ENCODE measurements around the gene BCAS3.

DNA sequence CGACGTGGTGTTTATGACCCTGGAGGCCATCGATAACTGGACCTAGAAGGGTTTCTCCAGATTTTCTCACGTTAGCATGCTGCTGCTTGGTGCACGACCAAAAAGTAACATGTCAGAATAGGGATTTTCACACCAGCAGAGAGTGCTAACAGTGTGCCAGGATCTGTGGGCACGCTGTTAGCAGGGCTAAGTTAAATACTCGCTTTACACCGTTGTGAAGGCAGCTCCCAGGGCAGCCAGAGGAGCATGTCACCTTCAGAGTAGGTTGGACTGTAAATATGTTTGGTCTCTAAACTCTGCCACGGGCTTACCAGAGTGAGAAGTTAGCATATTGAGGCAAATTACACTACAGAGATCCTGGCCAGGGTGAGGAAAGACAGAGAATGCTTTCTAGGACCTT lies 608.8 kb downstream of the BCAS3 start:
- TF ChIP-seq, protein P1, sequence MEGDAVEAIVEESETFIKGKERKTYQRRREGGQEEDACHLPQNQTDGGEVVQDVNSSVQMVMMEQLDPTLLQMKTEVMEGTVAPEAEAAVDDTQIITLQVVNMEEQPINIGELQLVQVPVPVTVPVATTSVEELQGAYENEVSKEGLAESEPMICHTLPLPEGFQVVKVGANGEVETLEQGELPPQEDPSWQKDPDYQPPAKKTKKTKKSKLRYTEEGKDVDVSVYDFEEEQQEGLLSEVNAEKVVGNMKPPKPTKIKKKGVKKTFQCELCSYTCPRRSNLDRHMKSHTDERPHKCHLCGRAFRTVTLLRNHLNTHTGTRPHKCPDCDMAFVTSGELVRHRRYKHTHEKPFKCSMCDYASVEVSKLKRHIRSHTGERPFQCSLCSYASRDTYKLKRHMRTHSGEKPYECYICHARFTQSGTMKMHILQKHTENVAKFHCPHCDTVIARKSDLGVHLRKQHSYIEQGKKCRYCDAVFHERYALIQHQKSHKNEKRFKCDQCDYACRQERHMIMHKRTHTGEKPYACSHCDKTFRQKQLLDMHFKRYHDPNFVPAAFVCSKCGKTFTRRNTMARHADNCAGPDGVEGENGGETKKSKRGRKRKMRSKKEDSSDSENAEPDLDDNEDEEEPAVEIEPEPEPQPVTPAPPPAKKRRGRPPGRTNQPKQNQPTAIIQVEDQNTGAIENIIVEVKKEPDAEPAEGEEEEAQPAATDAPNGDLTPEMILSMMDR (IDR thresholded peaks at IDR 0.05; ENCODE audit: insufficient read depth, low read depth, low read length), result no peak
- no peak for TF ChIP-seq EZH2 (IDR thresholded peaks at IDR 0.05; ENCODE audit: insufficient read depth, low read length)
